Tibial nerve (tissue), 4 donors: ENCODE data around the gene ANKH. TPM values are rescaled to one million over a fixed set of nuclear protein-coding genes. Genes with fewer than 3 reads are reported as not detected.

Source experiments
- DNase-seq, 2 donors: peaks; one replicate each; pipeline ENCODE4 v3.0.0-alpha.2; 2019; ENCODE audit warnings: low spot score in 2 of 2
- H3K27ac ChIP-seq, 4 donors: fragments of 200-600 bp; sonication (generic) in 3 of 4; one replicate each; pipeline ENCODE4 v1.5.1; 2017 to 2019; ENCODE audit warnings: mild to moderate bottlenecking in 1 of 4
- H3K27me3 ChIP-seq, 2 donors: fragments of 200-600 bp; sonication (generic) in 1 of 2; one replicate each; pipeline versions ENCODE4 v1.5.1 to v1.6.0; 2017 to 2019
- H3K36me3 ChIP-seq, 3 donors: fragments of 200-600 bp; sonication (generic); one replicate each; pipeline ENCODE4 v1.5.1; 2018 to 2019
- H3K4me1 ChIP-seq, 4 donors: fragments of 200-600 bp; sonication (generic) in 3 of 4; one replicate each; pipeline ENCODE4 v1.5.1; 2017 to 2019
- H3K4me3 ChIP-seq, 4 donors: fragments of 200-600 bp; sonication (generic) in 3 of 4; one replicate each; pipeline ENCODE4 v1.5.1; 2017 to 2019; ENCODE audit warnings: mild to moderate bottlenecking in 1 of 4, moderate library complexity in 1 of 4
- H3K9me3 ChIP-seq, 4 donors: fragments of 200-600 bp; sonication (generic) in 3 of 4; one replicate each; pipeline ENCODE4 v1.5.1; 2017 to 2019
- CTCF ChIP-seq, 5 experiments: fragments of 200-600 bp in 3 of 5; fragments of 450-650 bp in 2 of 5; sonication (generic) in 3 of 5; IDR thresholded peaks; one replicate each; pipeline ENCODE4 v1.5.1; 2016 to 2019; ENCODE audit warnings: antibody characterized with exemption in 5 of 5, mild to moderate bottlenecking in 3 of 5, moderate library complexity in 2 of 5
- EP300 ChIP-seq, 2 donors: sonication (generic); formaldehyde crosslinking; IDR thresholded peaks; one replicate each; pipeline ENCODE4 v1.6.1; 2017; ENCODE audit warnings: antibody characterized with exemption in 2 of 2, mild to moderate bottlenecking in 1 of 2
- POLR2A ChIP-seq, 2 donors: fragments of 450-650 bp; IDR thresholded peaks; one replicate each; pipeline ENCODE4 v1.6.1; 2017; ENCODE audit warnings: antibody characterized with exemption in 2 of 2, mild to moderate bottlenecking in 2 of 2, moderate library complexity in 2 of 2
- WGBS, 2 donors: methylation state at CpG; one replicate each; pipeline ENCODE4 v1.1.5; 2018; 5-methylcytosine and 5-hydroxymethylcytosine counted together
- total RNA-seq, 4 donors: library from RNA; depleted of rRNA; stranded (reverse); fragments of >200 nt; gene quantifications; one replicate each; pipeline ENCODE4 v1.1.0, GENCODE V29; 2016

ANKH gene
- total RNA-seq, 4 donors from 2014 or later: 45.7 to 77.9 (median 46.6) TPM

DNA sequence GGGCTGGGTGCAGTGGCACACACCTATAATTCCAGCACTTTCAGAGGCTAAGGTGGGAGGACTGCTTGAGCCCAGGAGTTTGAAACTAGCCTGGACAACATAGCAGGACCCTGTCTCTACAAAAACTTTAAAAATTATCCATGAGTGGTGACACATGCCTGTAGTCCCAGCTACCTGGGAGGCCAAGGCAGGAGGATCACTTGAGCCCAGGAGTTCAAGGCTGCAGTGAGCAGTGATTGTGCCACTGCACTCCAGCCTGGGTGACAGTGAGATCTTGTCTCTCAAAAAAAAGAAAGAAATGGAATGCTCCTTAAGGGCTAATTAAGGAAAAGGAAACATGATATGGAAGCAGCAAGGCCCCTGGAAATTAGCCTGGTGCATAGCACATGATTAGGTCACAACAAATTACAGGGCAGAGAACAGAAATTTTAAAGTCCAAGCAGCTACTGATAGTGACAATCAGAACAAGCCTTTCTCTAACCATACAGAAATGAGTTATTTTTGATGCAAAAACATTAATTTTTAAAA lies 19.5 kb downstream of the ANKH start:
- no peaks in the 10 kb centered on the region for H3K27me3 ChIP-seq
- peaks cover 0 to 27% (median 0%) of the 10 kb centered on the region in 3 donors for H3K36me3 ChIP-seq
- no peak overlapping the region for H3K27ac ChIP-seq
- peaks cover 0 to 18% (median 0%) of the 10 kb centered on the region in 4 donors for H3K4me1 ChIP-seq
- no peak overlapping the region for H3K4me3 ChIP-seq
- TF ChIP-seq CTCF (IDR thresholded peaks at IDR 0.05) (no peak), EP300 (IDR thresholded peaks at IDR 0.05) (no peak)
- DNase-seq: no peak
- H3K9me3 ChIP-seq: no peaks in the 10 kb centered on the region

GRCh38 chr5:14851597-14851996 lies 20.0 kb downstream of the ANKH start:
- no peaks in the 10 kb centered on the region for H3K27me3 ChIP-seq
- H3K36me3 ChIP-seq: peaks cover 0 to 27% (median 0%) of the 10 kb centered on the region in 3 donors
- TF ChIP-seq CTCF (IDR thresholded peaks at IDR 0.05) (no peak), EP300 (IDR thresholded peaks at IDR 0.05) (no peak), POLR2A (IDR thresholded peaks at IDR 0.05) (no peak)
- H3K27ac ChIP-seq: no peak overlapping the region
- no peak for DNase-seq
- no peaks in the 10 kb centered on the region for H3K9me3 ChIP-seq
- peaks cover 0 to 18% (median 0%) of the 10 kb centered on the region in 4 donors for H3K4me1 ChIP-seq
- no peak overlapping the region for H3K4me3 ChIP-seq

GRCh38 chr5:14851050-14851419 lies 20.5 kb downstream of the ANKH start:
- no peak for TF ChIP-seq CTCF (IDR thresholded peaks at IDR 0.05)
- no peak for TF ChIP-seq EP300 (IDR thresholded peaks at IDR 0.05)
- TF ChIP-seq POLR2A (IDR thresholded peaks at IDR 0.05): no peak
- H3K27me3 ChIP-seq: no peaks in the 10 kb centered on the region
- no peak overlapping the region for H3K27ac ChIP-seq
- no peaks in the 10 kb centered on the region for H3K9me3 ChIP-seq
- peaks cover 0 to 18% (median 0%) of the 10 kb centered on the region in 4 donors for H3K4me1 ChIP-seq
- H3K4me3 ChIP-seq: no peak overlapping the region
- H3K36me3 ChIP-seq: peaks cover 0 to 27% (median 0%) of the 10 kb centered on the region in 3 donors
- no peak for DNase-seq
- 60 to 80% methylated on average over 5 of the region's 5 CpGs for WGBS, 2 donors

DNA sequence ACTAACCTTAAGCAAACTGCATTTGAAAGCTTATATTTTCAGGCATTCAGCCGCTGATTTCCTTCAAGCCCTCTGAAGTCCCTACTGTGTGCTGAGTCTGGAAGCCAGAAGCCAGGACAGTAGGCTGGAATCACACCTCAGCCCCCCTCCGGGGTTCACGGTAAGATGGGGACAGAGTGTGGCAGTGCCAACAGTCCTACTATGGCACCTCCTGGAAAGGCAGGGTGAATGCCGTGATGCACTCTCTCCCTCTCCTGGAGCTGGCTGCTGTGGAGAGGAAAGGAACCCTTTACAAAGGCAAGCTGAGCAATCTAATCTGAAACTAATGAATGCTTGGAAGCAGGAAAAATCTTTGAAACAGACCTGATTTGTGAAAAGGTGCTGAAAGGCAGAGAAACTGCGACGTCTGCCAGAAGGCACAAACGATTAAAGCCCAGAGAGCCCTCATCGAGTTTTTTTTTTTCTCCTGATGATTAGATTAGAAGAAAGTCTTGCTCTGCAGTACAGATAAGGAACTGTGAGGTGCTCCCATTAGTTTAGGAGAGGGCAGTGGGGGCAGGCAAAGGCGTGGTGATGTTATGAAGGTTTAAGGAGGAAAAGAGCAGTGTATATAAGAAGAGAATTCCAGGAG lies 21.0 kb downstream of the ANKH start:
- WGBS, 2 donors: 67 to 68% methylated on average over 9 of the region's 9 CpGs

More for the DNA sequence above, 21.0 kb downstream of the ANKH start:
- Histone ChIP-seq H3K27ac (no peak overlapping the region), H3K36me3 (peaks cover 0 to 27% (median 0%) of the 10 kb centered on the region in 3 donors), H3K4me1 (peaks cover 0 to 18% (median 0%) of the 10 kb centered on the region in 4 donors), H3K27me3 (no peaks in the 10 kb centered on the region), H3K4me3 (no peak overlapping the region), H3K9me3 (no peaks in the 10 kb centered on the region)
- no peak for DNase-seq
- TF ChIP-seq POLR2A (IDR thresholded peaks at IDR 0.05): no peak
- no peak for TF ChIP-seq EP300 (IDR thresholded peaks at IDR 0.05)
- TF ChIP-seq CTCF (IDR thresholded peaks at IDR 0.05): no peak
